ENCODE measurements around the gene CPB2.

The CPB2 gene

GRCh38 chr13:46127358-46128023, 22.7 kb upstream of the CPB2 start:
- H3K4me3 ChIP-seq (ENCODE audit: low read depth, low read length) = no peak overlapping the region

GRCh38 chr13:46126552-46127357, 21.9 kb upstream of the CPB2 start:
- no peak overlapping the region for H3K4me3 ChIP-seq (ENCODE audit: low read depth, low read length)

- H3K4me3 ChIP-seq (ENCODE audit: low read depth, low read length) = no peak overlapping the region
Measured at GRCh38 chr13:46126056-46126455, 21.2 kb upstream of the CPB2 start.

GRCh38 chr13:46124967-46125933, 20.4 kb upstream of the CPB2 start:
- no peak overlapping the region for H3K4me3 ChIP-seq (ENCODE audit: low read depth, low read length)

- no peak overlapping the region for H3K4me3 ChIP-seq (ENCODE audit: low read depth, low read length)
Measured at GRCh38 chr13:46124531-46124966, 19.7 kb upstream of the CPB2 start.

- H3K4me3 ChIP-seq (ENCODE audit: low read depth, low read length) = no peak overlapping the region
Measured at GRCh38 chr13:46122304-46122703, 17.5 kb upstream of the CPB2 start.

- H3K4me3 ChIP-seq (ENCODE audit: low read depth, low read length) = no peak overlapping the region
Measured at GRCh38 chr13:46121597-46122163, 16.8 kb upstream of the CPB2 start.

- no peak overlapping the region for H3K4me3 ChIP-seq (ENCODE audit: low read depth, low read length)
Measured at GRCh38 chr13:46121033-46121432, 16.2 kb upstream of the CPB2 start.

GRCh38 chr13:46119883-46120614, 15.2 kb upstream of the CPB2 start:
- H3K4me3 ChIP-seq (ENCODE audit: low read depth, low read length) = no peak overlapping the region

- no peak overlapping the region for H3K4me3 ChIP-seq (ENCODE audit: low read depth, low read length)
Measured at GRCh38 chr13:46116653-46117502, 12.0 kb upstream of the CPB2 start.

- H3K4me3 ChIP-seq (ENCODE audit: low read depth, low read length) = no peak overlapping the region
Measured at GRCh38 chr13:46114613-46115012, 9.8 kb upstream of the CPB2 start.

GRCh38 chr13:46113596-46113995, 8.8 kb upstream of the CPB2 start:
- H3K4me3 ChIP-seq (ENCODE audit: low read depth, low read length) = no peak overlapping the region

- H3K4me3 ChIP-seq (ENCODE audit: low read depth, low read length) = no peak overlapping the region
Measured at GRCh38 chr13:46111151-46111550, 6.3 kb upstream of the CPB2 start.

- H3K4me3 ChIP-seq (ENCODE audit: low read depth, low read length) = no peak overlapping the region
Measured at GRCh38 chr13:46109451-46109850, 4.6 kb upstream of the CPB2 start.

GRCh38 chr13:46106839-46107371, 2.1 kb upstream of the CPB2 start:
- H3K4me3 ChIP-seq (ENCODE audit: low read depth, low read length) = no peak overlapping the region

GRCh38 chr13:46103037-46103436, 1.8 kb downstream of the CPB2 start:
- H3K4me3 ChIP-seq (ENCODE audit: low read depth, low read length) = no peak overlapping the region

GRCh38 chr13:46102255-46102605, 2.6 kb downstream of the CPB2 start:
- H3K4me3 ChIP-seq (ENCODE audit: low read depth, low read length) = no peak overlapping the region

GRCh38 chr13:46101484-46102254, 3.2 kb downstream of the CPB2 start:
- no peak overlapping the region for H3K4me3 ChIP-seq (ENCODE audit: low read depth, low read length)
